HepG2 (cell line): ENCODE data around the gene UTS2R. TPM values are rescaled to one million over a fixed set of nuclear protein-coding genes. Genes with fewer than 3 reads are reported as not detected.

Experiments
- ARID2 ChIP-seq: sonication (generic); formaldehyde crosslinking; IDR thresholded peaks from 2 replicates; pipeline ENCODE4 v1.8.1; 2022; ENCODE audit warnings: mild to moderate bottlenecking, missing genetic modification reagents, borderline replicate concordance
- ATF7 ChIP-seq, 2 experiments: fragments of 450-650 bp in 1 of 2; sonication (generic) in 1 of 2; formaldehyde crosslinking in 1 of 2; IDR thresholded peaks; 2 replicates each; pipeline versions ENCODE4 v1.4.0 to v1.6.1; 2016 to 2020; ENCODE audit warnings: antibody characterized with exemption in 1 of 2, mild to moderate bottlenecking in 1 of 2, missing genetic modification reagents in 1 of 2
- CREB1 ChIP-seq, 2 experiments: fragments of 450-650 bp in 1 of 2; IDR thresholded peaks; 2 replicates each; pipeline ENCODE4 v1.6.1; 2016 to 2017; ENCODE audit warnings: control low read depth in 1 of 2, mild to moderate bottlenecking in 1 of 2, missing compliant biosample characterization in 1 of 2, missing genetic modification characterization in 1 of 2
- PHF5A ChIP-seq: IDR thresholded peaks from one replicate; pipeline ENCODE4 v1.6.1; 2018; ENCODE audit warnings: low read depth, missing genetic modification reagents; ENCODE audit not compliant: unreplicated experiment
- RFX3 ChIP-seq: IDR thresholded peaks from 2 replicates; pipeline ENCODE4 v1.6.1; 2016; ENCODE audit warnings: missing biosample characterization, missing genetic modification reagents
- ZBTB42 ChIP-seq: sonication (generic); formaldehyde crosslinking; IDR thresholded peaks from 2 replicates; pipeline ENCODE4 v1.5.0; 2020; ENCODE audit warnings: mild to moderate bottlenecking, missing genetic modification reagents
- ZFP36L2 ChIP-seq: sonication (generic); formaldehyde crosslinking; IDR thresholded peaks from 2 replicates; pipeline ENCODE4 v1.4.0; 2020; ENCODE audit warnings: missing genetic modification reagents
- ZNF317 ChIP-seq: sonication (generic); formaldehyde crosslinking; IDR thresholded peaks from 2 replicates; pipeline ENCODE4 v1.5.0; 2020; ENCODE audit warnings: mild to moderate bottlenecking, missing genetic modification reagents
- polyA plus RNA-seq, 8 experiments: library from polyadenylated mRNA; depleted of rRNA in 3 of 8; stranded (reverse) in 7 of 8; unstranded in 1 of 8; fragments of >200 nt; fragmentation: Illumina TruSeq in 4 of 8; extraction: Trizol in 4 of 8; gene quantifications; 2 replicates each; pipeline versions ENCODE4 v1.2.1 to v1.2.3, GENCODE V29; 2011 to 2016; ENCODE audit warnings: low read depth in 4 of 8, missing spikeins in 1 of 8, mixed read lengths in 1 of 8; ENCODE audit not compliant: insufficient read depth in 1 of 8
- total RNA-seq, 5 experiments: library from RNA; depleted of rRNA; stranded (reverse); fragments of >200 nt; fragmentation: Illumina TruSeq; extraction: Trizol; gene quantifications; 2 replicates each; pipeline ENCODE4 v1.2.3, GENCODE V29; 2016; ENCODE audit warnings: low read depth in 1 of 5
- TF ChIP-seq, protein P1 (sequence below): IDR thresholded peaks from 2 replicates; pipeline ENCODE4 v1.6.1; 2016
- TF ChIP-seq, protein P2 (sequence below): sonication (generic); formaldehyde crosslinking; IDR thresholded peaks from 2 replicates; pipeline ENCODE4 v1.5.1; 2020; ENCODE audit warnings: mild to moderate bottlenecking, moderate library complexity, missing genetic modification reagents
- TF ChIP-seq, protein P3 (sequence below): IDR thresholded peaks from 2 replicates; pipeline ENCODE4 v1.6.1; 2016; ENCODE audit warnings: low read depth, control low read depth
- TF ChIP-seq, protein P4 (sequence below): sonication (generic); formaldehyde crosslinking; IDR thresholded peaks from 2 replicates; pipeline ENCODE4 v1.5.1; 2020; ENCODE audit warnings: mild to moderate bottlenecking, missing genetic modification reagents, moderate library complexity
- TF ChIP-seq, protein P5 (sequence below): sonication (generic); formaldehyde crosslinking; IDR thresholded peaks from 2 replicates; pipeline ENCODE4 v1.4.0; 2020; ENCODE audit warnings: mild to moderate bottlenecking, missing genetic modification reagents
- TF ChIP-seq, protein P6 (sequence below), 2 experiments: sonication (generic) in 1 of 2; formaldehyde crosslinking in 1 of 2; IDR thresholded peaks; 2 replicates each; pipeline versions ENCODE4 v1.5.1 to v1.6.1; 2011 to 2020; ENCODE audit warnings: borderline replicate concordance in 1 of 2, low read depth in 1 of 2, low read length in 1 of 2, mild to moderate bottlenecking in 1 of 2, missing genetic modification reagents in 1 of 2, moderate library complexity in 1 of 2

UTS2R gene
- total and polyA plus RNA-seq, 2 of the 13 experiments (the other 11 are each of a cell fraction or from before 2014, with no cell fraction given) = 0.13 to 0.15 TPM

DNA sequence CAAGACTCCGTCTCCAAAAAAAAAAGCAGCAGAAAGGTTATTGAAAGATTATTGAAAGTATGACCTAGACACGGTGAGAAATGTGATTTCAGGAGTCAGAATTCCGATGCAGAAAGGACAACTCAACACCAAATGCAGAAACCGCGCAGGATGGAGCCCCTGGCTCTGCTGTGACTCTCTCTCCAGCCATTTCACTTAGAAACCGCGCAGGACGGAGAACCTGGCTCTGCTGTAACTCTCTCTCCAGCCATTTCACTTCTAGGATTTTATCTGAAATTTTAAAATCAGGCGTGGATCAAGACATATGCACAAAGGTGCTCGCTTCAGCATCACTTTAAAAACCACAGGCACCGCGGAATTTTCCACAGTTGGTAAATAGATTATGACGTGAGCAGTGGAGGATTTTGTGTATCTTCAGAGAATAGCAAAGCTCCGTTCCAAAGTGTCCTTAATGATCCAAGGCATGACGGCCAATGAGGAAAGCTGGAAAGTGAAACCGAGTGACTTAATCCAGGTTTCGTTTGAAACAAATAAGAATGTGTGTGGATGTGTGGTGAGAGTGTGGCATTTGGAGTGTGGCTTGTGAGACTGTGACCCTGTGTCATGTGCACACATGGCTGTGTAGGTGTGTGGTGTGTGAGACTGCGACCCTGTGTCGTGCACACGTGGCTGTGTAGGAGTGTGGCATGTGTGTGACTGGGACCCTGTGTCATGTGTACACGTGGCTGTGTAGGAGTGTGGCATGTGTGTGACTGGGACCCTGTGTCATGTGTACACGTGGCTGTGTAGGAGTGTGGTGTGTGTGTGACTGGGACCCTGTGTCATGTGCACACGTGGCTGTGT lies 9.5 kb downstream of the UTS2R start (continued):
- TF ChIP-seq RFX3 (no peak), ARID2 (no peak), ZBTB42 (no peak), CREB1 (IDR thresholded peaks at IDR 0.05) (peak; percentile 73), CREB1 (CRISPR knock-in tag; IDR thresholded peaks at IDR 0.05) (no peak), PHF5A (CRISPR knock-in tag) (no peak), ATF7 (IDR thresholded peaks at IDR 0.05) (no peak), ATF7 (CRISPR knock-in tag; IDR thresholded peaks at IDR 0.05) (no peak), ZFP36L2 (no peak), ZNF317 (CRISPR knock-in tag) (no peak)
- TF ChIP-seq, protein P1, sequence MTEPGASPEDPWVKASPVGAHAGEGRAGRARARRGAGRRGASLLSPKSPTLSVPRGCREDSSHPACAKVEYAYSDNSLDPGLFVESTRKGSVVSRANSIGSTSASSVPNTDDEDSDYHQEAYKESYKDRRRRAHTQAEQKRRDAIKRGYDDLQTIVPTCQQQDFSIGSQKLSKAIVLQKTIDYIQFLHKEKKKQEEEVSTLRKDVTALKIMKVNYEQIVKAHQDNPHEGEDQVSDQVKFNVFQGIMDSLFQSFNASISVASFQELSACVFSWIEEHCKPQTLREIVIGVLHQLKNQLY (CRISPR knock-in tag) = no peak
- TF ChIP-seq, protein P2, sequence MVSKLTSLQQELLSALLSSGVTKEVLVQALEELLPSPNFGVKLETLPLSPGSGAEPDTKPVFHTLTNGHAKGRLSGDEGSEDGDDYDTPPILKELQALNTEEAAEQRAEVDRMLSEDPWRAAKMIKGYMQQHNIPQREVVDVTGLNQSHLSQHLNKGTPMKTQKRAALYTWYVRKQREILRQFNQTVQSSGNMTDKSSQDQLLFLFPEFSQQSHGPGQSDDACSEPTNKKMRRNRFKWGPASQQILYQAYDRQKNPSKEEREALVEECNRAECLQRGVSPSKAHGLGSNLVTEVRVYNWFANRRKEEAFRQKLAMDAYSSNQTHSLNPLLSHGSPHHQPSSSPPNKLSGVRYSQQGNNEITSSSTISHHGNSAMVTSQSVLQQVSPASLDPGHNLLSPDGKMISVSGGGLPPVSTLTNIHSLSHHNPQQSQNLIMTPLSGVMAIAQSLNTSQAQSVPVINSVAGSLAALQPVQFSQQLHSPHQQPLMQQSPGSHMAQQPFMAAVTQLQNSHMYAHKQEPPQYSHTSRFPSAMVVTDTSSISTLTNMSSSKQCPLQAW (CRISPR knock-in tag) = no peak
- TF ChIP-seq, protein P3, sequence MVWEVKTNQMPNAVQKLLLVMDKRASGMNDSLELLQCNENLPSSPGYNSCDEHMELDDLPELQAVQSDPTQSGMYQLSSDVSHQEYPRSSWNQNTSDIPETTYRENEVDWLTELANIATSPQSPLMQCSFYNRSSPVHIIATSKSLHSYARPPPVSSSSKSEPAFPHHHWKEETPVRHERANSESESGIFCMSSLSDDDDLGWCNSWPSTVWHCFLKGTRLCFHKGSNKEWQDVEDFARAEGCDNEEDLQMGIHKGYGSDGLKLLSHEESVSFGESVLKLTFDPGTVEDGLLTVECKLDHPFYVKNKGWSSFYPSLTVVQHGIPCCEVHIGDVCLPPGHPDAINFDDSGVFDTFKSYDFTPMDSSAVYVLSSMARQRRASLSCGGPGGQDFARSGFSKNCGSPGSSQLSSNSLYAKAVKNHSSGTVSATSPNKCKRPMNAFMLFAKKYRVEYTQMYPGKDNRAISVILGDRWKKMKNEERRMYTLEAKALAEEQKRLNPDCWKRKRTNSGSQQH (CRISPR knock-in tag) = no peak
- TF ChIP-seq, protein P4, sequence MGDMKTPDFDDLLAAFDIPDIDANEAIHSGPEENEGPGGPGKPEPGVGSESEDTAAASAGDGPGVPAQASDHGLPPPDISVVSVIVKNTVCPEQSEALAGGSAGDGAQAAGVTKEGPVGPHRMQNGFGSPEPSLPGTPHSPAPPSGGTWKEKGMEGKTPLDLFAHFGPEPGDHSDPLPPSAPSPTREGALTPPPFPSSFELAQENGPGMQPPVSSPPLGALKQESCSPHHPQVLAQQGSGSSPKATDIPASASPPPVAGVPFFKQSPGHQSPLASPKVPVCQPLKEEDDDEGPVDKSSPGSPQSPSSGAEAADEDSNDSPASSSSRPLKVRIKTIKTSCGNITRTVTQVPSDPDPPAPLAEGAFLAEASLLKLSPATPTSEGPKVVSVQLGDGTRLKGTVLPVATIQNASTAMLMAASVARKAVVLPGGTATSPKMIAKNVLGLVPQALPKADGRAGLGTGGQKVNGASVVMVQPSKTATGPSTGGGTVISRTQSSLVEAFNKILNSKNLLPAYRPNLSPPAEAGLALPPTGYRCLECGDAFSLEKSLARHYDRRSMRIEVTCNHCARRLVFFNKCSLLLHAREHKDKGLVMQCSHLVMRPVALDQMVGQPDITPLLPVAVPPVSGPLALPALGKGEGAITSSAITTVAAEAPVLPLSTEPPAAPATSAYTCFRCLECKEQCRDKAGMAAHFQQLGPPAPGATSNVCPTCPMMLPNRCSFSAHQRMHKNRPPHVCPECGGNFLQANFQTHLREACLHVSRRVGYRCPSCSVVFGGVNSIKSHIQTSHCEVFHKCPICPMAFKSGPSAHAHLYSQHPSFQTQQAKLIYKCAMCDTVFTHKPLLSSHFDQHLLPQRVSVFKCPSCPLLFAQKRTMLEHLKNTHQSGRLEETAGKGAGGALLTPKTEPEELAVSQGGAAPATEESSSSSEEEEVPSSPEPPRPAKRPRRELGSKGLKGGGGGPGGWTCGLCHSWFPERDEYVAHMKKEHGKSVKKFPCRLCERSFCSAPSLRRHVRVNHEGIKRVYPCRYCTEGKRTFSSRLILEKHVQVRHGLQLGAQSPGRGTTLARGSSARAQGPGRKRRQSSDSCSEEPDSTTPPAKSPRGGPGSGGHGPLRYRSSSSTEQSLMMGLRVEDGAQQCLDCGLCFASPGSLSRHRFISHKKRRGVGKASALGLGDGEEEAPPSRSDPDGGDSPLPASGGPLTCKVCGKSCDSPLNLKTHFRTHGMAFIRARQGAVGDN (CRISPR knock-in tag) = peak; percentile 27; the same call in 1 of the 2 replicates
- TF ChIP-seq, protein P5, sequence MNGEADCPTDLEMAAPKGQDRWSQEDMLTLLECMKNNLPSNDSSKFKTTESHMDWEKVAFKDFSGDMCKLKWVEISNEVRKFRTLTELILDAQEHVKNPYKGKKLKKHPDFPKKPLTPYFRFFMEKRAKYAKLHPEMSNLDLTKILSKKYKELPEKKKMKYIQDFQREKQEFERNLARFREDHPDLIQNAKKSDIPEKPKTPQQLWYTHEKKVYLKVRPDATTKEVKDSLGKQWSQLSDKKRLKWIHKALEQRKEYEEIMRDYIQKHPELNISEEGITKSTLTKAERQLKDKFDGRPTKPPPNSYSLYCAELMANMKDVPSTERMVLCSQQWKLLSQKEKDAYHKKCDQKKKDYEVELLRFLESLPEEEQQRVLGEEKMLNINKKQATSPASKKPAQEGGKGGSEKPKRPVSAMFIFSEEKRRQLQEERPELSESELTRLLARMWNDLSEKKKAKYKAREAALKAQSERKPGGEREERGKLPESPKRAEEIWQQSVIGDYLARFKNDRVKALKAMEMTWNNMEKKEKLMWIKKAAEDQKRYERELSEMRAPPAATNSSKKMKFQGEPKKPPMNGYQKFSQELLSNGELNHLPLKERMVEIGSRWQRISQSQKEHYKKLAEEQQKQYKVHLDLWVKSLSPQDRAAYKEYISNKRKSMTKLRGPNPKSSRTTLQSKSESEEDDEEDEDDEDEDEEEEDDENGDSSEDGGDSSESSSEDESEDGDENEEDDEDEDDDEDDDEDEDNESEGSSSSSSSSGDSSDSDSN (CRISPR knock-in tag) = no peak
- TF ChIP-seq, protein P6, sequence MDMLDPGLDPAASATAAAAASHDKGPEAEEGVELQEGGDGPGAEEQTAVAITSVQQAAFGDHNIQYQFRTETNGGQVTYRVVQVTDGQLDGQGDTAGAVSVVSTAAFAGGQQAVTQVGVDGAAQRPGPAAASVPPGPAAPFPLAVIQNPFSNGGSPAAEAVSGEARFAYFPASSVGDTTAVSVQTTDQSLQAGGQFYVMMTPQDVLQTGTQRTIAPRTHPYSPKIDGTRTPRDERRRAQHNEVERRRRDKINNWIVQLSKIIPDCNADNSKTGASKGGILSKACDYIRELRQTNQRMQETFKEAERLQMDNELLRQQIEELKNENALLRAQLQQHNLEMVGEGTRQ (IDR thresholded peaks at IDR 0.05; ENCODE audit: low read depth, low read length) = 0 out of 2 replicates have a peak, but pooled peaks have one; percentile 1
- TF ChIP-seq, protein P6 (CRISPR knock-in tag; IDR thresholded peaks at IDR 0.05; ENCODE audit: borderline replicate concordance) = no peak
